Subcutaneous abdominal adipose tissue (tissue), 5 donors: ENCODE results near the gene CPM.
"Not testable (repeated sequence)": the region's sequence is repeated elsewhere in the genome, so short reads cannot be mapped to it uniquely, and the experiment has no call there.

Experiments
- H3K27ac ChIP-seq: one replicate; pipeline ENCODE4 v1.7.0; 2013; ENCODE audit warnings: low read depth, mild to moderate bottlenecking, inconsistent platforms, low read length, moderate library complexity
- H3K27me3 ChIP-seq, 5 donors: one replicate each; pipeline ENCODE4 v1.7.0; 2013; ENCODE audit warnings: low read length in 5 of 5, inconsistent platforms in 1 of 5; ENCODE audit not compliant: control insufficient read depth in 5 of 5, insufficient read depth in 4 of 5
- H3K36me3 ChIP-seq, 5 donors: one replicate each; pipeline ENCODE4 v1.7.0; 2013; ENCODE audit warnings: low read length in 5 of 5; ENCODE audit not compliant: control insufficient read depth in 5 of 5, insufficient read depth in 5 of 5
- H3K4me1 ChIP-seq, 5 donors: one replicate each; pipeline ENCODE4 v1.7.0; 2013; ENCODE audit warnings: low read length in 5 of 5, mild to moderate bottlenecking in 3 of 5, moderate library complexity in 1 of 5; ENCODE audit not compliant: control insufficient read depth in 5 of 5, insufficient read depth in 5 of 5
- H3K4me3 ChIP-seq, 5 donors: one replicate each; pipeline ENCODE4 v1.7.0; 2013; ENCODE audit warnings: low read length in 5 of 5, low read depth in 1 of 5
- H3K9ac ChIP-seq, 5 donors: one replicate each; pipeline ENCODE4 v1.7.0; 2013; ENCODE audit warnings: low read length in 5 of 5, mild to moderate bottlenecking in 4 of 5, moderate library complexity in 3 of 5
- H3K9me3 ChIP-seq, 5 donors: one replicate each; pipeline ENCODE4 v1.7.0; 2013; ENCODE audit warnings: low read length in 5 of 5; ENCODE audit not compliant: control insufficient read depth in 5 of 5
- donor health status: healthy.
- donor health status: healthy.
- donor health status: healthy.
- donor health status: healthy.
- donor health status: healthy.

Gene CPM

DNA sequence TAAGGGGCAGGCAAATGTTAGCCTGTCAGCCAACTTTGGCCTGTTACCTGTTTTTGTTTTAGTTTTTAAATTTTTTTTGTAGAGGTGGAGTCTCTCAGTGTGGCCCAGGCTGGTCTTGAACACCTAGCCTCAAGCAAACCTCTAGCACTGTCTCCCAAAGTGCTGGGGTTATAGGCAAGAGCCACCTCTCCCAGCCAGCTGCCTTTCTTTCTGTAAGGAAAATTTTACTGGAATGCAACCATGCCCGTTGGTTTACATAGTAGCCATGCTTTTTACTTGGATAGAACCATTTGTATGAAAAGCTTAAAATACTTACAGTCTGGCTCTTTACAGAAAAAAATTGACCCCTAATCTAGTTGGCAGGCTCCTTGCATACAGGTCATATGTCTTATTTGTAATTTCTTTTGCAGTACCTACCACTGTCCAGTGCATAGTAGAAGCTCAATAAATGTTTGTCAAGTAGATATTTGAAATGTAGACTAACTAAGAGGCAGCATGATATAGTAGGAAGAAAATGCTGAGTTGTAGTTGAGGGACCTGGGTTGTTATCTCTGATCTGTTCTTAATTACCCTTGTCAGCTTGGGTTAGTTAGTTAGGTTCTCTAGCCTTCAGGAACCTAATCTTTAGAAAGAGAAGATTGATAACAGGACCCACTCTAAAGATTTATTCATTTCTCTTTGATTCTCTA lies 120.3 kb downstream of the CPM start:
- Histone ChIP-seq H3K4me3 (no peak overlapping the region), H3K9ac (no peak overlapping the region), H3K27ac (peak overlapping the region; percentile 12), H3K27me3 (no peaks in the 10 kb centered on the region), H3K9me3 (no peaks in the 10 kb centered on the region), H3K4me1 (peaks cover 0 to 45% (median 26%) of the 10 kb centered on the region in 5 donors), H3K36me3 (peaks cover 13 to 38% (median 19%) of the 10 kb centered on the region in 5 donors)

DNA sequence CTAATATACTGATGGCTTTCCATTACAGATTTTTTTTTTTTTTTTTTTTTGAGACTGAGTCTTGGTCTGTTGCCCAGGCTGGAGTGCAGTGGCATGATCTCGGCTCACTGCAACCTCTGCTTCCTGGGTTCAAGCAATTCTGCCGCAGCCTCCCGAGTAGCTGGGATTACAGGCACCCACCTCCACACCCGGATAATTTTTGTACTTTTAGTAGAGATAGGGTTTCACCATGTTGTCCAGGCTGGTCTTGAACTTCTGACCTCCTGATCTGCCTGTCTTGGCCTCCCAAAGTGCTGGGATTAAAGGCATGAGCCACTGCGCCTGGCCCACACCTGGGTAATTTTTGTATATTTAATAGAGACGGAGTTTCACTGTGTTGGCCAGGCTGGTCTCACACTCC lies 121.4 kb downstream of the CPM start:
- H3K27ac ChIP-seq, H3K9ac ChIP-seq, H3K27me3 ChIP-seq, H3K4me3 ChIP-seq, H3K9me3 ChIP-seq: not testable (repeated sequence)
- Histone ChIP-seq H3K4me1 (peaks cover 0 to 48% (median 25%) of the 10 kb centered on the region in 5 donors), H3K36me3 (peaks cover 11 to 31% (median 17%) of the 10 kb centered on the region in 5 donors)

DNA sequence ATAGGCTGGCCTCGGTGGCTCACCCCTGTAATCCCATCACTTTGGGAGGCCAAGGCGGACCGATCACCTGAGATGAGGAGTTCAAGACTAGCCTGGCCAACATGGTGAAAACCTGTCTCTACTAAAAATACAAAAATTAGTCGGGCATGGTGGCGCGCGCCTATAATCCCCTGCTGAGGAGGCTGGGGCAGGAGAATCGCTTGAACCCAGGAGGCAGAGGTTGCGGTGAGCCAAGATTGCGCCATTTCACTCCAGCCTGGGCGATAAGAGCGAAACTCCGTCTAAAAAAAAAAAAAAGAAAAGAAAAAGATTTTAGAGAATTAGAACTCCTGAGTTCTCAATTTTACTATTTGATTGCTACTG lies 123.0 kb downstream of the CPM start:
- Histone ChIP-seq H3K4me1 (peaks cover 0 to 37% (median 20%) of the 10 kb centered on the region in 5 donors), H3K4me3 (peak overlapping the region in 1 of 5 donors; percentile 41), H3K36me3 (peaks cover 11 to 24% (median 15%) of the 10 kb centered on the region in 5 donors)
- H3K9me3 ChIP-seq, H3K9ac ChIP-seq, H3K27ac ChIP-seq, H3K27me3 ChIP-seq: not testable (repeated sequence)

DNA sequence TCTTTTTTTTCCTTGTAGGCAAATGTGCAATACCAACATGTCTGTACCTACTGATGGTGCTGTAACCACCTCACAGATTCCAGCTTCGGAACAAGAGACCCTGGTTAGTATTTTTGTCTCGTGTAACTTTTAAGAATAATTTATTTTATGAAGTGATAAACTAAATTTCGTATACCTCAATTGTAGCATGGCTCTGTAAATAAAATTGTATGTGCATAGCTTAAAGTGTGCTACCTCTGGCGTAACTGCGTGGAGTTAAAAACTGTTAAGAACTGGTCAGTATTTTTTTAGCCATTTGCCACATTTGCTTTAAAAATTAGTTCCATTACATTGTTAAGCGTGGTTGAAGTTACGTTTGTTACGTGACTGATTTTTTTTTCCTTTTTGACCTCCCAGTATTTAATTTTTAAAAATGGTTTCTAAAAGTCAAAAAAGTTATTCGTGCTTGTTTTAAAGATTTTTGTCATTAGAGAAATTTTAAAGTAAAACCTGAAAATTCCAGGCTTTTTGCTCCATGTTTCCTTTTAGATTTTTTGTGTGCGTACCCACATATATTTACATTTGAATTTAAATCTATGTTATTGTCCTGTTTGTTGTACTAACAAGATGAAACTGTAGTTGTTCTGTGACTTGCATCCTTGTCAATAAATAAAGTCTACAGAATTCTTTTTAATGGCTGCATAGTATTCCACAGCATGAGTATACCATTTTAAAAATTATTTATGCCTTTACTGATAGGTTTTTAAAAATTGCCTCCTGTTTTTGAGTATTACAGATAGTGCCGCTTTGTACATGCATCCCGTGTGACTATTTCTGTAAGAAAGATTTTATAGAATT lies 123.6 kb downstream of the CPM start:
- H3K9me3 ChIP-seq = no peaks in the 10 kb centered on the region
- peak overlapping the region; percentile 79 to 96 (median 94) for H3K4me3 ChIP-seq
- H3K27ac ChIP-seq = peak overlapping the region; percentile 96
- peaks cover 8 to 19% (median 11%) of the 10 kb centered on the region in 5 donors for H3K36me3 ChIP-seq
- no peaks in the 10 kb centered on the region for H3K27me3 ChIP-seq
- H3K9ac ChIP-seq = peak overlapping the region in 4 of 5 donors; percentile 63 to 82 (median 80)
- peaks cover 0 to 37% (median 19%) of the 10 kb centered on the region in 5 donors for H3K4me1 ChIP-seq

DNA sequence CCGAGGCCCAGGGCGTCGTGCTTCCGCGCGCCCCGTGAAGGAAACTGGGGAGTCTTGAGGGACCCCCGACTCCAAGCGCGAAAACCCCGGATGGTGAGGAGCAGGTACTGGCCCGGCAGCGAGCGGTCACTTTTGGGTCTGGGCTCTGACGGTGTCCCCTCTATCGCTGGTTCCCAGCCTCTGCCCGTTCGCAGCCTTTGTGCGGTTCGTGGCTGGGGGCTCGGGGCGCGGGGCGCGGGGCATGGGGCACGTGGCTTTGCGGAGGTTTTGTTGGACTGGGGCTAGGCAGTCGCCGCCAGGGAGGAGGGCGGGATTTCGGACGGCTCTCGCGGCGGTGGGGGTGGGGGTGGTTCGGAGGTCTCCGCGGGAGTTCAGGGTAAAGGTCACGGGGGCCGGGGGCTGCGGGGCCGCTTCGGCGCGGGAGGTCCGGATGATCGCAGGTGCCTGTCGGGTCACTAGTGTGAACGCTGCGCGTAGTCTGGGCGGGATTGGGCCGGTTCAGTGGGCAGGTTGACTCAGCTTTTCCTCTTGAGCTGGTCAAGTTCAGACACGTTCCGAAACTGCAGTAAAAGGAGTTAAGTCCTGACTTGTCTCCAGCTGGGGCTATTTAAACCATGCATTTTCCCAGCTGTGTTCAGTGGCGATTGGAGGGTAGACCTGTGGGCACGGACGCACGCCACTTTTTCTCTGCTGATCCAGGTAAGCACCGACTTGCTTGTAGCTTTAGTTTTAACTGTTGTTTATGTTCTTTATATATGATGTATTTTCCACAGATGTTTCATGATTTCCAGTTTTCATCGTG lies 124.4 kb downstream of the CPM start:
- peak overlapping the region; percentile 79 to 96 (median 94) for H3K4me3 ChIP-seq
- no peaks in the 10 kb centered on the region for H3K9me3 ChIP-seq
- H3K4me1 ChIP-seq = peaks cover 0 to 37% (median 19%) of the 10 kb centered on the region in 5 donors

DNA sequence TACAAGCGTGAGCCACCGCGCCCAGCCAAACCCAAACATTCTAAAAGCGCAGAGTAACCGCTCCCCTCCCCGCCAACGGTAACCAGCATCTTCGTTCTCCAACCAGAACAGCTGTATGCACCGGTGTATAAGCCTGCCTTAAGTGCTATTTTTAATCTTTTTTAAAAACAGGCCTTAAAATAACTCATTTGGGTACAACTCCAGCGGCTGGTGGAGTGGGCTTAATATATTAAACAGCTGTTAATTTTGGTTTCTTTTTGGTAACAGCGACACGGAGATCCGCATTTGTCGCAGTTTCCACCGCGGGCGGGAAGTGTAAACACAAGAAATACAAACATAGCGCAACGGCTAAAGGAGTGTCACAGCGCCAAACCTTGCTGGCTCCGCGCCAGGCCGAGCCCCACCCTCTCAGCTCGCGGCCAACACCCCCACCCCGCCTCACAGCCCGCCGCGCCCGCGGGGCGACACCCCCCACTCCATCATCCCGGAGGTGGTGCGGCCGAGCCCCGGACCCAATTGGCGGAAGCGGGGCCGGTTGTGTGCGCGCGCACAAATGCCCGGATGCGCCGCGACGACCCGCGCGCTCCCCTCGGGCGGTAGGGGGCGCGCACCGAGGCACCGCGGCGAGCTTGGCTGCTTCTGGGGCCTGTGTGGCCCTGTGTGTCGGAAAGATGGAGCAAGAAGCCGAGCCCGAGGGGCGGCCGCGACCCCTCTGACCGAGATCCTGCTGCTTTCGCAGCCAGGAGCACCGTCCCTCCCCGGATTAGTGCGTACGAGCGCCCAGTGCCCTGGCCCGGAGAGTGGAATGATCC lies 125.2 kb downstream of the CPM start, which contains the start of gene MDM2:
Gene MDM2 (plus strand): TSS at position 602 of the 812 bp plus-strand sequence. CDS start 301 bp downstream, outside the sequence.
- Histone ChIP-seq H3K36me3 (peaks cover 0 to 6% (median under 1%) of the 10 kb centered on the region in 5 donors), H3K9me3 (no peaks in the 10 kb centered on the region), H3K4me3 (peak within 1 kb of the TSS; percentile 86 to 96 (median 94)), H3K27ac (peak within 1 kb of the TSS; percentile 96), H3K4me1 (peaks cover 0 to 30% (median 18%) of the 10 kb centered on the region in 5 donors), H3K27me3 (no peaks in the 10 kb centered on the region), H3K9ac (peak within 1 kb of the TSS; percentile 56 to 98 (median 97))

More for the DNA sequence above, 124.4 kb downstream of the CPM start:
- H3K27me3 ChIP-seq = no peaks in the 10 kb centered on the region
- H3K36me3 ChIP-seq = peaks cover 3 to 13% (median 7%) of the 10 kb centered on the region in 5 donors
- peak overlapping the region; percentile 96 for H3K27ac ChIP-seq
- peak overlapping the region; percentile 56 to 98 (median 97) for H3K9ac ChIP-seq

DNA sequence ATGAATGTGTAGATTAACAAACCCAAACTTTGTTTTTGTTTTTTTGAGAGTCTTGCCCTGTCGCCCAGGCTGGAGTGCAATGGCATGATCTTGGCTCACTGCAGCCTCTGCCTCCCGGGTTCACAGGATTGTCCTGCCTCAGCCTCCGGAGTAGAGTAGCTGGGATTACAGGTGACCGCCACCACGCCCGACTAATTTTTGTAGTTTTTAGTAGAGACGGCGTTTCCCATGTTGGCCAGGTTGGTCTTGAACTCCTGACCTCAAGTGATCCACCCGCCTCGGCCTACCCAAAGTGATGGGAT lies 125.7 kb downstream of the CPM start:
- peaks cover 0 to 25% (median 12%) of the 10 kb centered on the region in 5 donors for H3K4me1 ChIP-seq
- H3K9ac ChIP-seq = peak overlapping the region; percentile 35 to 98 (median 82)
- not testable (repeated sequence) for H3K27me3 ChIP-seq, H3K36me3 ChIP-seq, H3K9me3 ChIP-seq
- H3K4me3 ChIP-seq = peak overlapping the region; percentile 86 to 96 (median 94)
- H3K27ac ChIP-seq = peak overlapping the region; percentile 96

DNA sequence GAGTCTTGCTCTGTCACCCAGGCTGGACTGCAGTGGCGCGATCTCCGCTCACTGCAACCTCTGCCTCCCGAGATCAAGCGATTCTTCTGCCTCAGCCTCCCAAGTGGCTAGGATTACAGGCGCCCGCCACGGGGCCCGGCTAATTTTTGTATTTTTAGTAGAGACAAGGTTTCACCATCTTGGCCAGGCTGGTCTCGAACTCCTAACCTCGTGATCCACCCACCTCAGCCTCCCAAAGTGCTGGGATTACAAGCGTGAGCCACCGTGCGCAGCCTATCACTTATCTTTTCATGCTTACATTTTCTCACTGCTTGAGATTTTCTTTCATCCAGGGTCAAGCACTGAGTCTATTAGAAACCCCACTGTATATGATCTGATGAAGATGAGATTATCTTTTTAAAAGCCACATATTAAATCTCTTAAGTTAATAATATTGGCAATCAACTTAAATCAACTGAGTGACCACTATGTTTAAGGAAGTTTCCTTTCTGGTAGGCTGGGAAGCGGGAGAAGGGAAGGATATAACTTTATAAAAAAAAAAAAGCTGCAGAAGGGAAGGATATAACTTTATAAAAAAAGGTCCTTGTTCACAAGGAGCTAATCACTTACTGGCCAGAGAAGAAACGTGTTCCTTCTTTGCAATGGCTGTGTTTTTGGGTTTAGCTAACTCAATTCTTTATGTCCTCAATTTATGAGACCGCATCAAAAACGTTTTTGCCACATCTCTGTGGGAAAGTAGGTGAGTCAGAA lies 126.3 kb downstream of the CPM start:
- no peak overlapping the region for H3K27ac ChIP-seq
- H3K4me3 ChIP-seq = peak overlapping the region; percentile 86 to 96 (median 94)
- H3K36me3 ChIP-seq = peaks cover 0 to 5% (median 0%) of the 10 kb centered on the region in 5 donors
- H3K9ac ChIP-seq = no peak overlapping the region
- H3K27me3 ChIP-seq = no peaks in the 10 kb centered on the region
- peaks cover 0 to 21% (median 13%) of the 10 kb centered on the region in 5 donors for H3K4me1 ChIP-seq
- H3K9me3 ChIP-seq = no peaks in the 10 kb centered on the region
